Thyroid gland (tissue), 4 donors: ENCODE results near the gene ZNF683. TPM values are rescaled to one million over a fixed set of nuclear protein-coding genes. Genes with fewer than 3 reads are reported as not detected.
"Not testable (repeated sequence)": the region's sequence is repeated elsewhere in the genome, so short reads cannot be mapped to it uniquely, and the experiment has no call there.

Experiments
- DNase-seq, 2 donors: peaks; one replicate each; pipeline ENCODE4 v3.0.0-alpha.2; 2019
- H3K27ac ChIP-seq, 3 donors: fragments of 200-600 bp; sonication (generic); 1 replicate in 2 of 3; 2 replicates in 1 of 3; pipeline ENCODE4 v1.5.1; 2016 to 2019; ENCODE audit warnings: mild to moderate bottlenecking in 1 of 3, moderate library complexity in 1 of 3
- H3K27me3 ChIP-seq: fragments of 200-600 bp; sonication (generic); one replicate; pipeline ENCODE4 v1.5.1; 2019
- H3K36me3 ChIP-seq, 2 donors: fragments of 200-600 bp; sonication (generic); one replicate each; pipeline ENCODE4 v1.5.1; 2016 to 2019
- H3K4me1 ChIP-seq, 2 donors: fragments of 200-600 bp; sonication (generic); one replicate each; pipeline ENCODE4 v1.5.1; 2017 to 2019
- H3K4me3 ChIP-seq, 3 donors: fragments of 200-600 bp; sonication (generic); replicated peaks in 1 of 3; 1 replicate in 2 of 3; 2 replicates in 1 of 3; pipeline ENCODE4 v1.5.1; 2016; ENCODE audit warnings: mild to moderate bottlenecking in 1 of 3
- H3K9me3 ChIP-seq: fragments of 200-600 bp; sonication (generic); one replicate; pipeline ENCODE4 v1.5.1; 2017
- CTCF ChIP-seq, 6 experiments: fragments of 200-600 bp in 3 of 6; fragments of 450-650 bp in 3 of 6; sonication (generic) in 3 of 6; IDR thresholded peaks; one replicate each; pipeline ENCODE4 v1.5.1; 2016 to 2019; ENCODE audit warnings: antibody characterized with exemption in 6 of 6, mild to moderate bottlenecking in 2 of 6, inconsistent platforms in 1 of 6, moderate library complexity in 1 of 6
- POLR2A ChIP-seq, 2 donors: fragments of 450-650 bp; IDR thresholded peaks; one replicate each; pipeline ENCODE4 v1.6.1; 2017; ENCODE audit warnings: antibody characterized with exemption in 2 of 2, mild to moderate bottlenecking in 2 of 2, moderate library complexity in 1 of 2
- WGBS, 2 donors: methylation state at CpG; one replicate each; pipeline ENCODE4 v1.1.5; 2017; 5-methylcytosine and 5-hydroxymethylcytosine counted together
- intact Hi-C: fragments of 100-400 bp; cut with DNase I; formaldehyde crosslinking; loops from one replicate; pipeline ENCODE4 v1.15.1; 2023
- total RNA-seq, 4 donors: library from RNA; depleted of rRNA; stranded (reverse); fragments of >200 nt; gene quantifications; one replicate each; pipeline ENCODE4 v1.2.3, GENCODE V29; 2016

ZNF683 gene
- total RNA-seq, 4 donors from 2014 or later, result 0.59 TPM; not detected in 3

- WGBS, 2 donors, result 89 to 93% methylated on average over 5 of the region's 5 CpGs
- no peak overlapping the region for H3K27ac ChIP-seq
- no peak overlapping the region for H3K4me3 ChIP-seq
- no peak for TF ChIP-seq CTCF (IDR thresholded peaks at IDR 0.05)
- no peak for TF ChIP-seq POLR2A (IDR thresholded peaks at IDR 0.05)
- no peak for DNase-seq
- no peaks in the 10 kb centered on the region for H3K9me3 ChIP-seq
- no peaks in the 10 kb centered on the region for H3K36me3 ChIP-seq
- intact Hi-C loops, result no loop called here
- H3K4me1 ChIP-seq, result peaks cover 0 to 1% of the 10 kb centered on the region in 2 donors
- H3K27me3 ChIP-seq, result no peaks in the 10 kb centered on the region
Observed at GRCh38 chr1:26330276-26330675, 42.3 kb downstream of the ZNF683 start.

GRCh38 chr1:26329380-26329779, 43.2 kb downstream of the ZNF683 start:
- H3K27me3 ChIP-seq, H3K4me3 ChIP-seq, H3K9me3 ChIP-seq, H3K36me3 ChIP-seq, H3K4me1 ChIP-seq, H3K27ac ChIP-seq, DNase-seq, intact Hi-C loops: not testable (repeated sequence)
- WGBS, 2 donors, result 94 to 98% methylated on average over 4 of the region's 4 CpGs

- Histone ChIP-seq H3K27ac (no peak overlapping the region), H3K27me3 (no peaks in the 10 kb centered on the region), H3K4me1 (no peaks in the 10 kb centered on the region), H3K36me3 (no peaks in the 10 kb centered on the region), H3K9me3 (no peaks in the 10 kb centered on the region), H3K4me3 (no peak overlapping the region)
- WGBS, 2 donors, result 79 to 84% methylated on average over 8 of the region's 8 CpGs
- no peak for TF ChIP-seq CTCF (IDR thresholded peaks at IDR 0.05)
- TF ChIP-seq POLR2A (IDR thresholded peaks at IDR 0.05), result no peak
- intact Hi-C loops, result no loop called here
- DNase-seq, result no peak
Observed at GRCh38 chr1:26328597-26328996, 44.0 kb downstream of the ZNF683 start.

GRCh38 chr1:26327956-26328362, 44.6 kb downstream of the ZNF683 start:
- Histone ChIP-seq H3K4me3 (no peak overlapping the region), H3K36me3 (no peaks in the 10 kb centered on the region), H3K27me3 (no peaks in the 10 kb centered on the region), H3K27ac (no peak overlapping the region), H3K9me3 (no peaks in the 10 kb centered on the region), H3K4me1 (no peaks in the 10 kb centered on the region)
- intact Hi-C loops, result no loop called here
- DNase-seq, result no peak
- TF ChIP-seq CTCF (IDR thresholded peaks at IDR 0.05) (no peak), POLR2A (IDR thresholded peaks at IDR 0.05) (no peak)
- 77 to 87% methylated on average over 8 of the region's 8 CpGs for WGBS, 2 donors

- no peak for TF ChIP-seq CTCF (IDR thresholded peaks at IDR 0.05)
- TF ChIP-seq POLR2A (IDR thresholded peaks at IDR 0.05), result no peak
- no peak for DNase-seq
Observed at GRCh38 chr1:26324550-26324949, 48.0 kb downstream of the ZNF683 start.

GRCh38 chr1:26323382-26323781, 49.2 kb downstream of the ZNF683 start:
- H3K4me1 ChIP-seq, result peaks cover 0 to 8% of the 10 kb centered on the region in 2 donors
- 95 to 96% methylated on average over 2 of the region's 2 CpGs for WGBS, 2 donors
- H3K4me3 ChIP-seq, result no peak overlapping the region
- H3K36me3 ChIP-seq, result no peaks in the 10 kb centered on the region
- no peak for TF ChIP-seq POLR2A (IDR thresholded peaks at IDR 0.05)
- no peak for TF ChIP-seq CTCF (IDR thresholded peaks at IDR 0.05)
- no peaks in the 10 kb centered on the region for H3K9me3 ChIP-seq
- no peaks in the 10 kb centered on the region for H3K27me3 ChIP-seq
- H3K27ac ChIP-seq, result no peak overlapping the region
- intact Hi-C loops, result loop anchor here (5.0 kb wide), 1 partner anchor 46 kb away; no protein-coding TSS in a partner anchor
- no peak for DNase-seq

More at GRCh38 chr1:26324550-26324949, 48.0 kb downstream of the ZNF683 start:
- WGBS, 2 donors, result 83 to 86% methylated on average over 3 of the region's 3 CpGs
- Histone ChIP-seq H3K36me3 (no peaks in the 10 kb centered on the region), H3K27me3 (no peaks in the 10 kb centered on the region), H3K4me3 (no peak overlapping the region), H3K9me3 (no peaks in the 10 kb centered on the region), H3K27ac (no peak overlapping the region), H3K4me1 (peaks cover 0 to 8% of the 10 kb centered on the region in 2 donors)
- intact Hi-C loops, result loop anchor here (5.0 kb wide), 1 partner anchor 47 kb away; no protein-coding TSS in a partner anchor
